ENCODE measurements around the gene PDE12.

DNA sequence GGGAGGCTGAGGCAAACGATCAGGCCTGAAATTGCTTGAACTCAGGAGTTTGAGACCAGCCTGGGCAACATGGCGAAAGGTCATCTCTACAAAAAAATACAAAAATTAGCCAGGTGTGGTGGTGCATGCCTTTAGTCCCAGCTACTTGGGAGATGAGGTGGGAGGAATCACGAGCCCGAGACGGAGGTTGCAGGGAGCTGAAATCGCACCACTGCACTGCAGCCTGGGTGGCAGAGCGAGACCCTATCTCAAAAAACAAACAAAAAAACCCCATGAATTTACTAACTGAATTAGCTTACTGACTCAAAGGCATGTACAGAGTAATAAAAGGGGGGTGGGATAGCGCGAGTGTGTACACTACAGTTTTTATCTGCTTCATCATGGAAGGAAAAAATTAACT, 21.7 kb downstream of the PDE12 start:
- TF ChIP-seq POLR2A (IDR thresholded peaks at IDR 0.05): no peak
- TF ChIP-seq CTCF (IDR thresholded peaks at IDR 0.05): no peak
